OCI-LY1 (cell line): ENCODE measurements around the gene FAM20C.

Source experiments
- H2AFZ ChIP-seq: fragments of 200-600 bp; sonication (generic), shearing (Covaris generic); 2 replicates; pipeline ENCODE4 v1.6.0; 2014; ENCODE audit warnings: antibody characterized with exemption, mild to moderate bottlenecking, low read length
- H3F3A ChIP-seq: fragments of 200-600 bp; sonication (generic), shearing (Covaris generic); 2 replicates; pipeline ENCODE4 v1.6.0; 2014; ENCODE audit warnings: mild to moderate bottlenecking, antibody characterized with exemption, low read length, moderate library complexity; ENCODE audit not compliant: insufficient read depth
- H3K27ac ChIP-seq: fragments of 200-600 bp; sonication (generic); 2 replicates; pipeline ENCODE4 v1.5.1; 2014; ENCODE audit warnings: low read length, mixed run types, mild to moderate bottlenecking, low read depth; ENCODE audit not compliant: poor library complexity, severe bottlenecking
- H3K27me3 ChIP-seq: fragments of 200-600 bp; sonication (generic); 2 replicates; pipeline ENCODE4 v1.6.0; 2014; ENCODE audit warnings: antibody characterized with exemption, mild to moderate bottlenecking, low read length, moderate library complexity; ENCODE audit not compliant: insufficient read depth
- H3K36me3 ChIP-seq: fragments of 200-600 bp; sonication (generic); 2 replicates; pipeline ENCODE4 v1.6.1; 2014; ENCODE audit warnings: mild to moderate bottlenecking, antibody characterized with exemption, low read length, moderate library complexity, mixed read lengths; ENCODE audit not compliant: insufficient read depth
- H3K4me1 ChIP-seq: fragments of 200-600 bp; sonication (generic); 2 replicates; pipeline ENCODE4 v1.5.1; 2014; ENCODE audit warnings: mild to moderate bottlenecking, low read length, moderate library complexity; ENCODE audit not compliant: insufficient read depth, severe bottlenecking
- H3K4me2 ChIP-seq: fragments of 200-600 bp; sonication (generic), shearing (Covaris generic); 2 replicates; pipeline ENCODE4 v1.6.1; 2014; ENCODE audit warnings: low read length
- H3K4me3 ChIP-seq: fragments of 200-600 bp; sonication (generic); 2 replicates; pipeline ENCODE4 v1.5.1; 2014; ENCODE audit warnings: low read length, low read depth, mild to moderate bottlenecking, mixed read lengths; ENCODE audit not compliant: poor library complexity, severe bottlenecking
- H3K79me2 ChIP-seq: fragments of 200-600 bp; shearing (Covaris generic); 2 replicates; pipeline ENCODE4 v1.6.1; 2016; ENCODE audit warnings: mixed run types, low read length, mixed read lengths; ENCODE audit not compliant: insufficient read depth
- H3K9ac ChIP-seq: fragments of 200-600 bp; sonication (generic), shearing (Covaris generic); 2 replicates; pipeline ENCODE4 v1.6.1; 2014; ENCODE audit warnings: mild to moderate bottlenecking, low read length, mixed read lengths
- H3K9me2 ChIP-seq: fragments of 200-600 bp; sonication (generic), shearing (Covaris generic); 2 replicates; pipeline ENCODE4 v1.6.1; 2014; ENCODE audit warnings: low read depth, mild to moderate bottlenecking, low read length, mixed read lengths
- H3K9me3 ChIP-seq: fragments of 200-600 bp; shearing (Covaris generic); 2 replicates; pipeline ENCODE4 v1.6.1; 2014; ENCODE audit warnings: low read length, mixed read lengths
- H4K20me1 ChIP-seq: fragments of 200-600 bp; sonication (generic), shearing (Covaris generic); 2 replicates; pipeline ENCODE4 v1.6.0; 2016; ENCODE audit warnings: mild to moderate bottlenecking, low read length; ENCODE audit not compliant: insufficient read depth
- CTCF ChIP-seq: fragments of 200-600 bp; sonication (generic), shearing (Covaris generic); IDR thresholded peaks from 2 replicates; pipeline ENCODE4 v1.5.1; 2017; ENCODE audit warnings: mild to moderate bottlenecking, antibody characterized with exemption, low read length, moderate library complexity, mixed read lengths
- EZH2 ChIP-seq: fragments of 200-600 bp; sonication (generic), shearing (Covaris generic); IDR thresholded peaks from 2 replicates; pipeline ENCODE4 v1.8.0; 2017; ENCODE audit warnings: borderline replicate concordance, mixed run types, mild to moderate bottlenecking, antibody characterized with exemption, low read length, moderate library complexity, mixed read lengths

The FAM20C gene

GRCh38 chr7:208130-208673 is 15.8 kb downstream of the FAM20C start:
- no peak overlapping the region for H3K9ac ChIP-seq
- no peaks in the 10 kb centered on the region for H3K79me2 ChIP-seq
- H3F3A ChIP-seq, result no peaks in the 10 kb centered on the region
- no peak overlapping the region for H2AFZ ChIP-seq
- no peaks in the 10 kb centered on the region for H3K9me3 ChIP-seq
- no peaks in the 10 kb centered on the region for H3K9me2 ChIP-seq
- H3K27ac ChIP-seq, result no peak overlapping the region
- TF ChIP-seq EZH2, result no peak
- no peak for TF ChIP-seq CTCF
- no peaks in the 10 kb centered on the region for H4K20me1 ChIP-seq
- no peak overlapping the region for H3K4me2 ChIP-seq
- no peak overlapping the region for H3K4me3 ChIP-seq
- H3K4me1 ChIP-seq, result no peaks in the 10 kb centered on the region
- H3K36me3 ChIP-seq, result no peaks in the 10 kb centered on the region
- no peaks in the 10 kb centered on the region for H3K27me3 ChIP-seq

DNA sequence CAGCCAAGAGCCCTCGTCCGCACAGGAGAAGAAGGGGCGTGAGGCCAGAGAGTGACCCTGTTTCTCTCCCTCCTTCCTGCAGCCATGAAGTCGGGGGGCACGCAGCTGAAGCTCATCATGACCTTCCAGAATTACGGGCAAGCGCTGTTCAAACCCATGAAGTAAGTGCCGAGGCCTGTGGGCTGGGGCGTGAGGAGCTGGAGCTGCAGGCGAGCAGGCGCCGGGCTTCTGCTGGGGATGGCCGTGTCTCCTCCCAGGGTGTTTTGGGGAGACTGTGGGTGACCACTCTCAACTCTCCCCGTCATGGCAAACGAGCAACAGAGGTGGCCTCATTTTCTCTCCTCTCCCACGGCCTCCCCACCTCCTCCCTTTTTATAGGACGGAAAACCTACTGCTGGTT is 16.4 kb downstream of the FAM20C start:
- Histone ChIP-seq H3K9me3 (no peaks in the 10 kb centered on the region), H3K27ac (no peak overlapping the region), H3K4me2 (no peak overlapping the region), H3K4me3 (no peak overlapping the region), H3K9ac (no peak overlapping the region), H3F3A (no peaks in the 10 kb centered on the region), H3K27me3 (no peaks in the 10 kb centered on the region), H2AFZ (no peak overlapping the region), H3K9me2 (no peaks in the 10 kb centered on the region), H4K20me1 (no peaks in the 10 kb centered on the region), H3K36me3 (no peaks in the 10 kb centered on the region), H3K4me1 (no peaks in the 10 kb centered on the region), H3K79me2 (no peaks in the 10 kb centered on the region)
- TF ChIP-seq EZH2, result no peak
- TF ChIP-seq CTCF, result no peak

- Histone ChIP-seq H3K9me2 (no peaks in the 10 kb centered on the region), H3K9ac (no peak overlapping the region), H3K36me3 (no peaks in the 10 kb centered on the region), H3K27ac (no peak overlapping the region), H3K27me3 (no peaks in the 10 kb centered on the region), H3K4me3 (no peak overlapping the region), H2AFZ (no peak overlapping the region), H3K4me1 (no peaks in the 10 kb centered on the region), H3K4me2 (no peak overlapping the region), H3K79me2 (no peaks in the 10 kb centered on the region), H4K20me1 (no peaks in the 10 kb centered on the region), H3F3A (no peaks in the 10 kb centered on the region), H3K9me3 (no peaks in the 10 kb centered on the region)
- TF ChIP-seq CTCF, result no peak
- TF ChIP-seq EZH2, result no peak
Measured at GRCh38 chr7:209416-209815, 17.0 kb downstream of the FAM20C start.
